ENCODE measurements around the gene CYP2E1. TPM values are rescaled to one million over a fixed set of nuclear protein-coding genes. Genes with fewer than 3 reads are reported as not detected.

The CYP2E1 gene
- polyA plus RNA-seq (2013), result 2.2 TPM

- H3K4me3 ChIP-seq (ENCODE audit: control insufficient read depth in 1 of 7, extremely low read depth in 1 of 7, insufficient read depth in 4 of 7, low read depth in 2 of 7, low read length in 6 of 7), result peak within 1 kb of the TSS in 5 of 7 experiments; percentile 8 to 65 (median 40)
- CTCF ChIA-PET, result no interaction called here
Observed at GRCh38 chr10:133526957-133527588, at the start of gene CYP2E1. TSS of gene CYP2E1 (plus strand) at chr10:133527363. CDS start at chr10:133527396, 33 bp downstream.

GRCh38 chr10:133481086-133481643 is 46.0 kb upstream of the CYP2E1 start:
- Histone ChIP-seq H3K27me3 (replicated peaks in 2 of 5; ENCODE audit: control insufficient read depth in 4 of 5, insufficient read depth in 5 of 5, low read length in 4 of 5) (no peaks in the 10 kb centered on the region), H3K4me1 (ENCODE audit: control extremely low read depth in 1 of 4, control insufficient read depth in 4 of 4, insufficient read depth in 4 of 4, low read length in 3 of 4) (no peaks in the 10 kb centered on the region), H3K36me3 (ENCODE audit: control insufficient read depth in 4 of 4, insufficient read depth in 4 of 4, low read length in 3 of 4) (no peaks in the 10 kb centered on the region), H3K4me3 (ENCODE audit: control insufficient read depth in 1 of 7, extremely low read depth in 1 of 7, insufficient read depth in 4 of 7, low read depth in 2 of 7, low read length in 6 of 7) (no peak overlapping the region), H3K9me3 (ENCODE audit: control extremely low read depth in 1 of 5, control insufficient read depth in 4 of 5, insufficient read depth in 2 of 5, low read depth in 1 of 5, low read length in 4 of 5) (peaks cover 0 to 21% (median 2%) of the 10 kb centered on the region in 5 experiments), H3K27ac (ENCODE audit: insufficient read depth in 1 of 2, low read depth in 1 of 2, low read length in 2 of 2, poor library complexity in 1 of 2, severe bottlenecking in 2 of 2) (no peak overlapping the region)
- 88% methylated on average over 11 of the region's 12 CpGs for WGBS (ENCODE audit: insufficient coverage)
- no peak for DNase-seq
- ChIA-PET POLR2A (no interaction called here), CTCF (no interaction called here)

More at GRCh38 chr10:133526957-133527588, at the start of gene CYP2E1:
- H3K36me3 ChIP-seq (ENCODE audit: control insufficient read depth in 4 of 4, insufficient read depth in 4 of 4, low read length in 3 of 4), result no peaks in the 10 kb centered on the region
- peaks cover 0 to 81% (median 24%) of the 10 kb centered on the region in 5 experiments for H3K27me3 ChIP-seq (replicated peaks in 2 of 5; ENCODE audit: control insufficient read depth in 4 of 5, insufficient read depth in 5 of 5, low read length in 4 of 5)
- H3K9me3 ChIP-seq (ENCODE audit: control extremely low read depth in 1 of 5, control insufficient read depth in 4 of 5, insufficient read depth in 2 of 5, low read depth in 1 of 5, low read length in 4 of 5), result peaks cover 1 to 21% (median 8%) of the 10 kb centered on the region in 5 experiments
- 80% methylated on average over 12 of the region's 16 CpGs for WGBS (ENCODE audit: insufficient coverage)
- POLR2A ChIA-PET, result no interaction called here
- DNase-seq, result no peak
- no peak within 1 kb of the TSS for H3K27ac ChIP-seq (ENCODE audit: insufficient read depth in 1 of 2, low read depth in 1 of 2, low read length in 2 of 2, poor library complexity in 1 of 2, severe bottlenecking in 2 of 2)
- peaks cover 6 to 35% (median 34%) of the 10 kb centered on the region in 4 experiments for H3K4me1 ChIP-seq (ENCODE audit: control extremely low read depth in 1 of 4, control insufficient read depth in 4 of 4, insufficient read depth in 4 of 4, low read length in 3 of 4)

GRCh38 chr10:133481657-133482056 is 45.5 kb upstream of the CYP2E1 start:
- Histone ChIP-seq H3K4me3 (ENCODE audit: control insufficient read depth in 1 of 7, extremely low read depth in 1 of 7, insufficient read depth in 4 of 7, low read depth in 2 of 7, low read length in 6 of 7) (no peak overlapping the region), H3K36me3 (ENCODE audit: control insufficient read depth in 4 of 4, insufficient read depth in 4 of 4, low read length in 3 of 4) (no peaks in the 10 kb centered on the region), H3K27me3 (replicated peaks in 2 of 5; ENCODE audit: control insufficient read depth in 4 of 5, insufficient read depth in 5 of 5, low read length in 4 of 5) (no peaks in the 10 kb centered on the region), H3K27ac (ENCODE audit: insufficient read depth in 1 of 2, low read depth in 1 of 2, low read length in 2 of 2, poor library complexity in 1 of 2, severe bottlenecking in 2 of 2) (no peak overlapping the region), H3K9me3 (ENCODE audit: control extremely low read depth in 1 of 5, control insufficient read depth in 4 of 5, insufficient read depth in 2 of 5, low read depth in 1 of 5, low read length in 4 of 5) (peaks cover 0 to 25% (median 2%) of the 10 kb centered on the region in 5 experiments), H3K4me1 (ENCODE audit: control extremely low read depth in 1 of 4, control insufficient read depth in 4 of 4, insufficient read depth in 4 of 4, low read length in 3 of 4) (no peaks in the 10 kb centered on the region)
- ChIA-PET CTCF (no interaction called here), POLR2A (no interaction called here)
- no peak for DNase-seq
- 98% methylated on average over 7 of the region's 10 CpGs for WGBS (ENCODE audit: insufficient coverage)

GRCh38 chr10:133484818-133485217 is 42.3 kb upstream of the CYP2E1 start:
- Histone ChIP-seq H3K4me1 (ENCODE audit: control extremely low read depth in 1 of 4, control insufficient read depth in 4 of 4, insufficient read depth in 4 of 4, low read length in 3 of 4) (no peaks in the 10 kb centered on the region), H3K27me3 (replicated peaks in 2 of 5; ENCODE audit: control insufficient read depth in 4 of 5, insufficient read depth in 5 of 5, low read length in 4 of 5) (no peaks in the 10 kb centered on the region), H3K27ac (ENCODE audit: insufficient read depth in 1 of 2, low read depth in 1 of 2, low read length in 2 of 2, poor library complexity in 1 of 2, severe bottlenecking in 2 of 2) (no peak overlapping the region), H3K4me3 (ENCODE audit: control insufficient read depth in 1 of 7, extremely low read depth in 1 of 7, insufficient read depth in 4 of 7, low read depth in 2 of 7, low read length in 6 of 7) (no peak overlapping the region), H3K9me3 (ENCODE audit: control extremely low read depth in 1 of 5, control insufficient read depth in 4 of 5, insufficient read depth in 2 of 5, low read depth in 1 of 5, low read length in 4 of 5) (peaks cover 3 to 52% (median 13%) of the 10 kb centered on the region in 5 experiments), H3K36me3 (ENCODE audit: control insufficient read depth in 4 of 4, insufficient read depth in 4 of 4, low read length in 3 of 4) (no peaks in the 10 kb centered on the region)
- DNase-seq, result peak in 2 of 3 donors; percentile 24 to 25
- ChIA-PET CTCF (no interaction called here), POLR2A (no interaction called here)

GRCh38 chr10:133487085-133487484 is 40.1 kb upstream of the CYP2E1 start:
- ChIA-PET POLR2A (no interaction called here), CTCF (no interaction called here)
- Histone ChIP-seq H3K27ac (ENCODE audit: insufficient read depth in 1 of 2, low read depth in 1 of 2, low read length in 2 of 2, poor library complexity in 1 of 2, severe bottlenecking in 2 of 2) (no peak overlapping the region), H3K27me3 (replicated peaks in 2 of 5; ENCODE audit: control insufficient read depth in 4 of 5, insufficient read depth in 5 of 5, low read length in 4 of 5) (peaks cover 0 to 2% (median 0%) of the 10 kb centered on the region in 5 experiments), H3K36me3 (ENCODE audit: control insufficient read depth in 4 of 4, insufficient read depth in 4 of 4, low read length in 3 of 4) (no peaks in the 10 kb centered on the region), H3K4me1 (ENCODE audit: control extremely low read depth in 1 of 4, control insufficient read depth in 4 of 4, insufficient read depth in 4 of 4, low read length in 3 of 4) (no peaks in the 10 kb centered on the region), H3K9me3 (ENCODE audit: control extremely low read depth in 1 of 5, control insufficient read depth in 4 of 5, insufficient read depth in 2 of 5, low read depth in 1 of 5, low read length in 4 of 5) (peaks cover 5 to 55% (median 15%) of the 10 kb centered on the region in 5 experiments), H3K4me3 (ENCODE audit: control insufficient read depth in 1 of 7, extremely low read depth in 1 of 7, insufficient read depth in 4 of 7, low read depth in 2 of 7, low read length in 6 of 7) (no peak overlapping the region)
- peak in 2 of 3 donors; percentile 8 to 12 for DNase-seq

GRCh38 chr10:133488354-133488753 is 38.8 kb upstream of the CYP2E1 start:
- H3K4me1 ChIP-seq (ENCODE audit: control extremely low read depth in 1 of 4, control insufficient read depth in 4 of 4, insufficient read depth in 4 of 4, low read length in 3 of 4), result no peaks in the 10 kb centered on the region
- H3K9me3 ChIP-seq (ENCODE audit: control extremely low read depth in 1 of 5, control insufficient read depth in 4 of 5, insufficient read depth in 2 of 5, low read depth in 1 of 5, low read length in 4 of 5), result peaks cover 5 to 55% (median 15%) of the 10 kb centered on the region in 5 experiments
- no peak overlapping the region for H3K27ac ChIP-seq (ENCODE audit: insufficient read depth in 1 of 2, low read depth in 1 of 2, low read length in 2 of 2, poor library complexity in 1 of 2, severe bottlenecking in 2 of 2)
- CTCF ChIA-PET, result interaction anchor here (1.0 kb wide), 1 partner anchor 32 kb away, joined by 3 read pairs; no protein-coding TSS in a partner anchor
- DNase-seq, result no peak
- H3K36me3 ChIP-seq (ENCODE audit: control insufficient read depth in 4 of 4, insufficient read depth in 4 of 4, low read length in 3 of 4), result no peaks in the 10 kb centered on the region
- H3K27me3 ChIP-seq (replicated peaks in 2 of 5; ENCODE audit: control insufficient read depth in 4 of 5, insufficient read depth in 5 of 5, low read length in 4 of 5), result peaks cover 0 to 2% (median 0%) of the 10 kb centered on the region in 5 experiments
- H3K4me3 ChIP-seq (ENCODE audit: control insufficient read depth in 1 of 7, extremely low read depth in 1 of 7, insufficient read depth in 4 of 7, low read depth in 2 of 7, low read length in 6 of 7), result no peak overlapping the region
- POLR2A ChIA-PET, result no interaction called here

GRCh38 chr10:133489816-133490588 is 37.2 kb upstream of the CYP2E1 start:
- 51% methylated on average over 2 of the region's 2 CpGs for WGBS (ENCODE audit: insufficient coverage)
- peaks cover 5 to 52% (median 13%) of the 10 kb centered on the region in 5 experiments for H3K9me3 ChIP-seq (ENCODE audit: control extremely low read depth in 1 of 5, control insufficient read depth in 4 of 5, insufficient read depth in 2 of 5, low read depth in 1 of 5, low read length in 4 of 5)
- H3K4me3 ChIP-seq (ENCODE audit: control insufficient read depth in 1 of 7, extremely low read depth in 1 of 7, insufficient read depth in 4 of 7, low read depth in 2 of 7, low read length in 6 of 7), result no peak overlapping the region
- ChIA-PET POLR2A (no interaction called here), CTCF (interaction anchor here (0.6 kb wide), 1 partner anchor 30 kb away, joined by 3 read pairs; no protein-coding TSS in a partner anchor)
- no peaks in the 10 kb centered on the region for H3K36me3 ChIP-seq (ENCODE audit: control insufficient read depth in 4 of 4, insufficient read depth in 4 of 4, low read length in 3 of 4)
- peaks cover 0 to 2% (median 0%) of the 10 kb centered on the region in 5 experiments for H3K27me3 ChIP-seq (replicated peaks in 2 of 5; ENCODE audit: control insufficient read depth in 4 of 5, insufficient read depth in 5 of 5, low read length in 4 of 5)
- DNase-seq, result no peak
- no peak overlapping the region for H3K27ac ChIP-seq (ENCODE audit: insufficient read depth in 1 of 2, low read depth in 1 of 2, low read length in 2 of 2, poor library complexity in 1 of 2, severe bottlenecking in 2 of 2)
- no peaks in the 10 kb centered on the region for H3K4me1 ChIP-seq (ENCODE audit: control extremely low read depth in 1 of 4, control insufficient read depth in 4 of 4, insufficient read depth in 4 of 4, low read length in 3 of 4)

Measured in common myeloid progenitor, CD34-positive (primary cell).